SK-MEL-5 (cell line): ENCODE data around the gene PRR30. TPM values are rescaled to one million over a fixed set of nuclear protein-coding genes. Genes with fewer than 3 reads are reported as not detected.
"Not testable (repeated sequence)": the region's sequence is repeated elsewhere in the genome, so short reads cannot be mapped to it uniquely, and the experiment has no call there.

Source experiments
- DNase-seq: peaks from one replicate; pipeline ENCODE4 v3.0.0-alpha.2; 2016; ENCODE audit warnings: low read depth, low spot score
- in situ Hi-C: cut with HindIII; loops from 2 replicates; pipeline ENCODE4 v1.10.0; 2016; ENCODE audit warnings: low sequenced_read_pairs, high pct_unique_total_duplicates, low pct_unique_long_range_greater_than_20kb
- total RNA-seq: library from RNA; depleted of rRNA; stranded (reverse); fragments of >200 nt; shearing (Covaris generic); gene quantifications from 2 replicates; pipeline ENCODE4 v1.2.3, GENCODE V29; 2014

The PRR30 gene
- total RNA-seq, 1 experiment from 2014 or later: not detected

- in situ Hi-C loops: no loop called here
- no peak for DNase-seq
Measured at GRCh38 chr2:27115519-27115918, 23.7 kb downstream of the PRR30 start.

- in situ Hi-C loops, DNase-seq: not testable (repeated sequence)
Measured at GRCh38 chr2:27111392-27112078, 27.7 kb downstream of the PRR30 start.

GRCh38 chr2:27110603-27111352, 28.4 kb downstream of the PRR30 start:
- in situ Hi-C loops: not testable (repeated sequence)

GRCh38 chr2:27109083-27109482, 30.1 kb downstream of the PRR30 start:
- DNase-seq: no peak
- in situ Hi-C loops: no loop called here

More at GRCh38 chr2:27110603-27111352, 28.4 kb downstream of the PRR30 start:
- not testable (repeated sequence) for DNase-seq

GRCh38 chr2:27108221-27108620, 31.0 kb downstream of the PRR30 start:
- in situ Hi-C loops: no loop called here
- no peak for DNase-seq

GRCh38 chr2:27105981-27106380, 33.2 kb downstream of the PRR30 start:
- DNase-seq: no peak
- in situ Hi-C loops: no loop called here

- in situ Hi-C loops: no loop called here
- DNase-seq: no peak
Measured at GRCh38 chr2:27102329-27102728, 36.9 kb downstream of the PRR30 start.

GRCh38 chr2:27100036-27100435, 39.2 kb downstream of the PRR30 start:
- in situ Hi-C loops: no loop called here

GRCh38 chr2:27099334-27099955, 39.8 kb downstream of the PRR30 start:
- in situ Hi-C loops: no loop called here
- no peak for DNase-seq

More at GRCh38 chr2:27100036-27100435, 39.2 kb downstream of the PRR30 start:
- no peak for DNase-seq

- in situ Hi-C loops: no loop called here
- no peak for DNase-seq
Measured at GRCh38 chr2:27097341-27097740, 41.9 kb downstream of the PRR30 start.

GRCh38 chr2:27096748-27097297, 42.4 kb downstream of the PRR30 start:
- no peak for DNase-seq
- in situ Hi-C loops: no loop called here

- in situ Hi-C loops: no loop called here
- peak; percentile 75 for DNase-seq
Measured at GRCh38 chr2:27095745-27096651, 43.2 kb downstream of the PRR30 start.

- DNase-seq: no peak
- in situ Hi-C loops: no loop called here
Measured at GRCh38 chr2:27095427-27095744, 43.8 kb downstream of the PRR30 start.

- DNase-seq: no peak
- in situ Hi-C loops: no loop called here
Measured at GRCh38 chr2:27094353-27094984, 44.7 kb downstream of the PRR30 start.

GRCh38 chr2:27093430-27094352, 45.5 kb downstream of the PRR30 start:
- in situ Hi-C loops: no loop called here
- DNase-seq: no peak
